ENCODE measurements around the gene BLVRA. TPM values are rescaled to one million over a fixed set of nuclear protein-coding genes. Genes with fewer than 3 reads are reported as not detected.
"Not testable (repeated sequence)": the region's sequence is repeated elsewhere in the genome, so short reads cannot be mapped to it uniquely, and the experiment has no call there.

Gene BLVRA
- total RNA-seq, result 10 to 100 TPM; 24.4 to 43.9 (median 29.2) TPM

GRCh38 chr7:43758029-43758821 is at the start of gene BLVRA:
Gene BLVRA, plus strand, starts transcription at chr7:43758680. Its CDS starts 12,479 bp downstream, at chr7:43771159.
- peaks cover 27% of the 10 kb centered on the region for H3K4me1 ChIP-seq
- TF ChIP-seq POLR2AphosphoS5 (IDR thresholded peaks at IDR 0.05) (no peak), POLR2A (IDR thresholded peaks at IDR 0.05) (peak in 1 of 2 donors; percentile 26), CTCF (IDR thresholded peaks at IDR 0.05) (no peak), EP300 (IDR thresholded peaks at IDR 0.05) (no peak)
- H3K4me3 ChIP-seq, result peak within 1 kb of the TSS; percentile 82
- 43% methylated on average over 3 of the region's 67 CpGs for WGBS
- peak; percentile 81 to 85 for DNase-seq (ENCODE audit: low spot score in 2 of 2)
- peak within 1 kb of the TSS; percentile 86 for H3K27ac ChIP-seq
- no peaks in the 10 kb centered on the region for H3K36me3 ChIP-seq
- H3K27me3 ChIP-seq, result no peaks in the 10 kb centered on the region
- no peaks in the 10 kb centered on the region for H3K9me3 ChIP-seq

GRCh38 chr7:43711503-43711902 is 47.0 kb upstream of the BLVRA start:
- no peak for DNase-seq (ENCODE audit: low spot score in 2 of 2)
- Histone ChIP-seq H3K4me3 (no peak overlapping the region), H3K27me3 (no peaks in the 10 kb centered on the region), H3K4me1 (peaks cover 4% of the 10 kb centered on the region), H3K27ac (no peak overlapping the region), H3K36me3 (peaks cover 4% of the 10 kb centered on the region), H3K9me3 (no peaks in the 10 kb centered on the region)
- TF ChIP-seq POLR2A (IDR thresholded peaks at IDR 0.05) (no peak), POLR2AphosphoS5 (IDR thresholded peaks at IDR 0.05) (no peak), EP300 (IDR thresholded peaks at IDR 0.05) (no peak), CTCF (IDR thresholded peaks at IDR 0.05) (no peak)
- WGBS, result 94% methylated on average over 1 of the region's 1 CpG

GRCh38 chr7:43715966-43716365 is 42.5 kb upstream of the BLVRA start:
- 91% methylated on average over 2 of the region's 2 CpGs for WGBS
- not testable (repeated sequence) for DNase-seq (ENCODE audit: low spot score in 2 of 2); H3K27me3 ChIP-seq; H3K36me3 ChIP-seq; H3K4me3 ChIP-seq; H3K9me3 ChIP-seq; H3K27ac ChIP-seq; H3K4me1 ChIP-seq

DNA sequence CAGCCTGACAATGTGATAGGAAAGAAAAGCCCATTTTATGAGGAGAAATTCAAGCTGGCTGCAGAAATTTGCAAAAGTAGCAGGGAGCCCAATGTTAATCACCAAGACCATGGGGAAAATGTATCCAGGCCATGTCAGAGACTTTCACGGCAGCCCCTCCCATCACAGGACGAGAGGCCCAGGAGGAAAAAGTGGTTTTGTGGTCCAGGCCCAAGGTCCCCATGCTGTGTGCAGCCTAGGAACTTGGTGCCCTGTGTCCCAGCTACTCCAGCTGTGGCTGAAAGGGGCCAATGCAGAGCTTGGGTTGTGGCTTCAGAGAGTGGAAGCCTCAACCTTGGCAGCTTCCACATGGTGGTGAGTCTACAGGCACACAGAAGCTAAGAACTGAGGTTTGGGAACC is 41.9 kb upstream of the BLVRA start:
- 77% methylated on average over 2 of the region's 2 CpGs for WGBS
- H3K4me1 ChIP-seq, result no peaks in the 10 kb centered on the region
- no peak for DNase-seq (ENCODE audit: low spot score in 2 of 2)
- no peaks in the 10 kb centered on the region for H3K27me3 ChIP-seq
- H3K9me3 ChIP-seq, result no peaks in the 10 kb centered on the region
- H3K36me3 ChIP-seq, result peaks cover 4% of the 10 kb centered on the region
- H3K4me3 ChIP-seq, result no peak overlapping the region
- no peak overlapping the region for H3K27ac ChIP-seq
- TF ChIP-seq EP300 (IDR thresholded peaks at IDR 0.05) (no peak), CTCF (IDR thresholded peaks at IDR 0.05) (no peak), POLR2A (IDR thresholded peaks at IDR 0.05) (no peak), POLR2AphosphoS5 (IDR thresholded peaks at IDR 0.05) (no peak)

- Histone ChIP-seq H3K9me3 (no peaks in the 10 kb centered on the region), H3K27me3 (no peaks in the 10 kb centered on the region), H3K27ac (no peak overlapping the region), H3K36me3 (no peaks in the 10 kb centered on the region), H3K4me1 (peaks cover 11% of the 10 kb centered on the region), H3K4me3 (no peak overlapping the region)
- peak in 1 of 2 donors; percentile 42 for TF ChIP-seq CTCF (IDR thresholded peaks at IDR 0.05)
- no peak for TF ChIP-seq EP300 (IDR thresholded peaks at IDR 0.05)
- 39% methylated on average over 2 of the region's 2 CpGs for WGBS
- no peak for DNase-seq (ENCODE audit: low spot score in 2 of 2)
Observed at GRCh38 chr7:43721193-43721806, 37.2 kb upstream of the BLVRA start.

Data from suprapubic skin (tissue), 4 donors.